GM12864 (cell line): ENCODE measurements around the gene RANBP3.

Experiments used
- DNase-seq: peaks from one replicate; pipeline ENCODE4 v3.0.0-alpha.2; 2011; ENCODE audit warnings: low read depth
- H3K4me3 ChIP-seq: 2 replicates; pipeline ENCODE4 v1.5.1; 2011; ENCODE audit warnings: mild to moderate bottlenecking, low read depth, low read length, control low read depth
- CTCF ChIP-seq: IDR thresholded peaks from 2 replicates; pipeline ENCODE4 v1.5.1; 2011; ENCODE audit warnings: low read depth, mild to moderate bottlenecking, moderate library complexity, low read length, control low read depth, inconsistent platforms; ENCODE audit errors: missing control alignments

The RANBP3 gene

GRCh38 chr19:5903624-5904351 lies 74.2 kb downstream of the RANBP3 start, which contains the start of gene NDUFA11:
Gene NDUFA11, minus strand, starts transcription at chr19:5903790. Its CDS starts 82 bp downstream, at chr19:5903708.
- peak within 1 kb of the TSS; percentile 84 for H3K4me3 ChIP-seq
- peak; percentile 71 for DNase-seq
- TF ChIP-seq CTCF, result no peak

DNA sequence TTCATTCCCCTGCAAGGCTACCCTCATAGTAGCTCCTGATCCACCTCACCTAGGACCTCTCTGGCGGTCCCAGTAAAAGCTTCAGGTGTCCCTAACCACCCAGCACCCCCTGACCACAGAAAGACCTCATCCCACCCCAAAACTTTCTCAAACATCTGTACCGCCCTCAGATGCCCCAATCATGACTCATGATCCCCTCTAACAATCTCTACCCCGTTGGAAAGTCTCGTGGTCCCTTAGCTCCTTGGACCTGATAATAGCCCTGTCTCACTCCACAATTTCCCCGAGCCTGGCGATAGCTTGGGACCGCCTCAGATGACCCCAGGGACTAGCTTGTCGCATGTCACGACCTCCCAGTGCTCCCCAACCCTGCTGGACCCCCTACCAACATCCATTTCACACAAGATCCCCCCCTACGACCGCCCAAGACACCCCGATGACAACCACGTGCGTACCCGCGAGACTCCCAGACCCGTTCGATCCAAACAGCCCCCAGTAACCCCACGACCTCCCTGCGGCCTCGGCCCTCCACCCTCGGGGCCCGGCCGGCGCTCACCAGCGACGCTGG lies 74.8 kb downstream of the RANBP3 start:
- no peak for TF ChIP-seq CTCF
- H3K4me3 ChIP-seq, result peak overlapping the region; percentile 84
- no peak for DNase-seq

DNA sequence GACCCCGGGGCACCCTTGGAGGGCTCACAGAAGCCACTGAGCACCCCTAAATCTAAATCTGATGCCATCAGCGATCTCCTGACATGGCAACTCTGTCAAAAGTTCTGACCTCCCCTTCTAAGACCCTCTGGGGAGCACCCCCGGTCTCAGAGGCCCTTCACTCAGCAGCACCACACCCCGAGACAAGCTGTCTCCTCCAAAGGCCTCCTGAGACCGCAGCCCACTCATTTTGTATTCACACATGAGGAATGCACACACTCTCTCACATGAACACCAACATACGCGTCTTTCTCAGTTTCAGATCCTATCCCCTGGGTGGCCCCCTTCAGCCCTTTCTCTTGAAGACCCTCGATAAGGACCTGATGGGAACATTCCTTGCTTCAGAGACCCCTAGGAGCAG lies 77.0 kb downstream of the RANBP3 start:
- H3K4me3 ChIP-seq, result no peak overlapping the region
- no peak for DNase-seq
- TF ChIP-seq CTCF, result no peak

GRCh38 chr19:5899728-5900526 lies 78.0 kb downstream of the RANBP3 start:
- no peak overlapping the region for H3K4me3 ChIP-seq
- no peak for TF ChIP-seq CTCF
- DNase-seq, result no peak

DNA sequence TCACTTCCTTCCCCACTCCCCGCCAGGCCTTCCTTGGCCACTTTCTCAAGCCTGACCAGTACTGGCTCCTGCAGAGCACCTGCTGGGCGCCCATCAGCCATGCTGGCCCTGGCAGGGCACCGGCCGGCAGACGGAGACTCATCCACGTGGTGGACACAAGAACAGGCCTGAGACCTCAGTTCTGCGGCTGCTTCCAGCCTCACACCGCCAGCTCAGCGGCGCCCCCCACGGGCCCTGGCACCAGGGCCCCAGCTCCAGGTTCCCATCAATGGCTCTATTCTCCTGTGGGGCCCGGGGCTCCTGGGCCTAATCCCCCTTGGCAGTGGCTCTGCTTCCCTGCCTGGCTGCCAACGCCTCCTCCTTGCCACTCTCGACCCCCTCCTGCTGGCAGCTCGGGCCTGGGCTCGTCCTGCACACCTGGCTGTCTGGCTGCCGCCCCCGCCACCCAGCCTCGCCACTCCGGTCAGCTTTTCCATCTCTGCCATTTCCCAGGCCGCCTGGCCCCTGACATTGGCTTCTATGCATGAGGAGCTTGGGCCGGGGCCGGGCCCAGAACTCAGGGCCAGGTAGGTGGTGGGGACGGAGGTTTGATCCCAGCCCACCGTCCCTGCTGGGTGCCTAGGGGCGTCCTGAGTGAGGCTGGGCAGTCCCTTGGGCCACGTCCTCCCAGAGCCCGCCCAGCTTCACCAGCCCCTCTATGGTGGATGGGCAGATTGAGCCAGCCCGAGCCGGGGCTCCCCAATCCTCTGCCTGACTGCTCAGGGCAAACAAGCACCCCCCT lies 80.6 kb downstream of the RANBP3 start:
- no peak for TF ChIP-seq CTCF
- no peak for DNase-seq
- H3K4me3 ChIP-seq, result no peak overlapping the region

DNA sequence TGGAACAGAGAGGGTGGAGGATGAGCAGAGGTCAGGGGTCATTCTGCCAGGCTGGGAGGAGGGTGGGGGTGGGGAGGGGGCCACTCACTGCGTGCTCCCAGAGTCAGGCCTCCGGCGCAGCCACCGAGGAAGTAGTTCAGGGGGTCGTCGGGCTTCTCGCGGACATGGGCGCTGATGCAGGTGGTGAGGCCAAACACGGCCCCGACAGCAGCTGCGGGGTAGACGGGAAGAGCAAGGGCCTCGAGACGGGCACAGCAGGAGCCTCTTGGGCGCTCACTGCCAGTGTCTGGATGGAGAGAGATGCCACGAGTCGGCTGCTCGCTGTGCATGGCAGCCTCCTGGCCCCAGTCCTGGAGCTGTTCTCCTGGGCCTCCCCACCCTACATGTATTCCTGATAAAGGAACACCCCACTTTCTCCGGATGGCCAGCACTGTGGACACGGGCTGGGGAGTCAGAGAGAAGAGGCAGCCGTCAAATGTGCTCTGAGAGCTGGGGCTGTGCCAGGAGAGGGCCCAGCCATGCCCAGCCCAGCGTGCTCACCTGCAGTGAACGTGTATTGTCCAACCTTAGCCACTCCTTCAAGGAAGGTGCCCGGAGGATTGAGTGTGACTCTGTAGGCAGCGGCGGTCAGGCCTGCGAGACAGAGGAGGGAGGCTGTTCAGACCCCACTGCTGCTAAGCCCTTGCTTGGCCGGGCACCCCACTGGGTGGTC lies 81.4 kb downstream of the RANBP3 start:
- no peak overlapping the region for H3K4me3 ChIP-seq
- DNase-seq, result no peak
- TF ChIP-seq CTCF, result no peak
